KOPT-K1 (cell line): Measurements from ENCODE around the gene MAGI2.

Experiments used
- H3K27ac ChIP-seq: fragments of 200-600 bp; sonication (generic); 2 replicates; pipeline ENCODE4 v1.5.1; 2016; ENCODE audit warnings: antibody characterized with exemption, mild to moderate bottlenecking, low read depth, low read length; ENCODE audit not compliant: poor library complexity, severe bottlenecking
- H3K36me3 ChIP-seq: fragments of 200-600 bp; sonication (generic); 2 replicates; pipeline ENCODE4 v1.5.1; 2017; ENCODE audit warnings: antibody characterized with exemption, mild to moderate bottlenecking, low read length, moderate library complexity; ENCODE audit not compliant: insufficient read depth
- H3K9me3 ChIP-seq: fragments of 200-600 bp; sonication (generic); 2 replicates; pipeline ENCODE4 v1.5.1; 2017; ENCODE audit warnings: antibody characterized with exemption, low read length, mild to moderate bottlenecking; ENCODE audit not compliant: insufficient read depth, poor library complexity, severe bottlenecking

The MAGI2 gene

DNA sequence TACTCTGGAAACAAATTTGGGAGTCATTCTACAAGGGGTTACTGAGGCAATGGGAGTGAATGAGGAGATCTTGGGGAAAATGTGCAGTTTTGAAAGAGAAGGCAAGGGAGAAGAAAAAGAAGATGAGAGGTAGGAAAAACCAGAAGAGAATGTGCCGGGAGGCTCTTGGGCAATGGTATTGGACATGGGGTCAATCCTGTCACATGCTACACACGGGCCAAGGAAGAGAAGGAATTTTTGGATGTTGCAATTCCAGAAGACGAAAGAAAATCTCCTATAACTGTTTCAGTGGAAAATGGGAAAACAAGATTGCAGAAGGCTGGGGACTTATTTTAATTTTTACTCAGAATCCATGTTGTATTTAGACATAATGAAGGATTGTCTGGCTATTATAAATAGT lies 1039.9 kb downstream of the MAGI2 start:
- Histone ChIP-seq H3K36me3 (no peaks in the 10 kb centered on the region), H3K27ac (no peak overlapping the region), H3K9me3 (no peaks in the 10 kb centered on the region)

DNA sequence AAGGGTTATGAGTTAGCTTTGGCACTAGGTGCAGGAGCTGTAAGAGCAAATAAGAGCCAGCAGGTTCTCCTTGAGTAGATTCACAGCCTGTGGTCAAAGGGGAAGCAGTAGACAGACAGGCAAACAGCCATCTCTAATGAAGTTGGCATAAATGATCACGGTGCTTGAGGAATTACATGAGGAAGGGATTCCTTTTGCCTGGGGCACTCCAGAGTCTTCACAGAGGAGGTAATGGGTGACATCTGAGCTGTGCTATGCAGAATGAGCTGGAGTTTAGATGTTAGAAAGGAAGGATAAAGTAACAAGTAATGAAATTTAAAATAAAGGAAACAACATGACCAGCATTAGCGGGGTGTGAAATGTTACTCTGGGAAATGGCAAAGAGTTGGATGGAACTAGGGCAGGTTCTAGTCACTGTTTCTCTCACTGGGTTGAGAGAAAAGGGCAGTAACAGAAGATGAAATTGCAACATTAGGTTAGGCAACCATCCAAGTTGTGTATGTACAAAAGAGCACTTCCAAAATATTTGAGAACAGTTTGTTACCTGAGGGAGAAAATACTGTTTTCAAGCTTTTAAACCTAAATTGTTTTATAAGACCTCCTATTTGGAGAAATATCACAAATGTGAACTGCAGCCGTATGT lies 1041.1 kb downstream of the MAGI2 start:
- no peaks in the 10 kb centered on the region for H3K9me3 ChIP-seq
- H3K36me3 ChIP-seq: no peaks in the 10 kb centered on the region
- H3K27ac ChIP-seq: no peak overlapping the region

DNA sequence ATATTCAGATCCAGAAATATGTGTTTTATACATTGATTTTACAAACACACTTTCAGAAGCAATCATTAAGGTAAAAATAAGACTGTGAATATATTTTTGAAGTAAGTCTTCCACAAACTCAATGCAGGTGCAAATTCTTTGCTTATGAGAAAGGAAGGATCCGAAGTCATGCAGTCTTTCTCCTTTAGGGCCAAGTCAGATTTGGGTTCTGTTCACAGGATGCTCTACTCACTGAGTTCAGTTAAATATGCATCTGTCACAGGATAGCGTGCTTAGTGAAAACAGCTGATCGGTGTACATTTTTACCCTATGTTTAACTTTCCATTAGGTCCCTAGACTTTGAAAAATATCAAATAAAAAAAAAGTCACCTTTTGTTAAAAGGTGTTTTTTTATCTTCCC lies 1046.4 kb downstream of the MAGI2 start:
- Histone ChIP-seq H3K27ac (no peak overlapping the region), H3K36me3 (no peaks in the 10 kb centered on the region), H3K9me3 (no peaks in the 10 kb centered on the region)

DNA sequence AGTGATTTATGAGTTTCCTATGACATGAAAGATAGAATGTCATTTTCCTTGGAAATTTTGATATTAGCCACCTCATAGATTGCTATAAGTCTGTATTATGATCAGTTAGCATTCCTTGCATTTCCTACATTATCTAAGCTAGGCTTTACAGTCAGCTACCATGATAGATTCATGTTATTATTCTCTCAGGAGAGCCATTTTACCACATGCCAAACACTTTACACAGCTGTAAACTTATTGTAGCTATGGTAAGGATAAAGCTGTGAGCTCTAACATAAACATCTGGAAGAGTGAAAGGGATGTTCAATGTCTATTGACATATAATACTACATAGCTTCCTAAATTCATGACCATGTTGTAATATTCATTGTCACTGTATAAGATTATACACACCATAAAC lies 1046.9 kb downstream of the MAGI2 start:
- no peak overlapping the region for H3K27ac ChIP-seq
- no peaks in the 10 kb centered on the region for H3K36me3 ChIP-seq
- H3K9me3 ChIP-seq: no peaks in the 10 kb centered on the region

DNA sequence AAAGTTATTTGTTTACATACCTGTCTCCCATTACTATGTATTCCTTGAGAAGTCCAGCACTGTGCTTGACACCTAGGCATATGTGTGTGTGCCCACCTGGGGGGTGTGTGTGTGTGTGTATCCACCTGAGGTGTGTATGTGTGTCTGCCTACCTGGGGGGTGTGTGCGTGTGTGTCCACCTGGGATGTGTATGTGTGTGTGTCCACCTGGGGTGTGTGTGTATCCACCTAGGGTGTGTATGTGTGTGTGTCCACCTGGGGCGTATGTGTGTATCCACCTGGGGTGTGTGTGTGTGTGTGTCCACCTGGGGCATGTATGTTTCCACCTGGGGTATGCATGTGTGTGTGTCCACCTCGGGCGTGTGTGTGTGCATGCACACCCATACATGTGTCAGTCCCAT lies 1051.4 kb downstream of the MAGI2 start:
- Histone ChIP-seq H3K36me3 (no peaks in the 10 kb centered on the region), H3K27ac (no peak overlapping the region), H3K9me3 (no peaks in the 10 kb centered on the region)

DNA sequence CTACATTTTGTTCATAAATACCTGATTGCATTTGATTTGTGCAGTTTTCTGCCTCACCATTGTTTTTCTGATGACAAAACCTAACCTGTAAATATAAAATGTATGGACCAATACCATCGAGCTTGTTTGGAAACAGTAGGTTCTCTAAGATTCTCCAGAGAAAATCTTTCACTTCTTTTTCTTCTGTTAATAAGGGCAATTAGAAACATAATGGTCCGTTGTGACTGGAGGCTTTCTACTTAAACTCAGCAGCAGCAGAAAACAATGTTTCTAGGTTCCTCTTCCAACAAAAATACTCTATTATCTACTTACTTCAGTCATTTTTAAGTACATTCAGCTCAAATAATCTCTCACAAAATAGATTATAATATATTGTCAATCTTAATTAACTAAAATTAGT lies 1053.4 kb downstream of the MAGI2 start:
- no peak overlapping the region for H3K27ac ChIP-seq
- no peaks in the 10 kb centered on the region for H3K9me3 ChIP-seq
- H3K36me3 ChIP-seq: no peaks in the 10 kb centered on the region

DNA sequence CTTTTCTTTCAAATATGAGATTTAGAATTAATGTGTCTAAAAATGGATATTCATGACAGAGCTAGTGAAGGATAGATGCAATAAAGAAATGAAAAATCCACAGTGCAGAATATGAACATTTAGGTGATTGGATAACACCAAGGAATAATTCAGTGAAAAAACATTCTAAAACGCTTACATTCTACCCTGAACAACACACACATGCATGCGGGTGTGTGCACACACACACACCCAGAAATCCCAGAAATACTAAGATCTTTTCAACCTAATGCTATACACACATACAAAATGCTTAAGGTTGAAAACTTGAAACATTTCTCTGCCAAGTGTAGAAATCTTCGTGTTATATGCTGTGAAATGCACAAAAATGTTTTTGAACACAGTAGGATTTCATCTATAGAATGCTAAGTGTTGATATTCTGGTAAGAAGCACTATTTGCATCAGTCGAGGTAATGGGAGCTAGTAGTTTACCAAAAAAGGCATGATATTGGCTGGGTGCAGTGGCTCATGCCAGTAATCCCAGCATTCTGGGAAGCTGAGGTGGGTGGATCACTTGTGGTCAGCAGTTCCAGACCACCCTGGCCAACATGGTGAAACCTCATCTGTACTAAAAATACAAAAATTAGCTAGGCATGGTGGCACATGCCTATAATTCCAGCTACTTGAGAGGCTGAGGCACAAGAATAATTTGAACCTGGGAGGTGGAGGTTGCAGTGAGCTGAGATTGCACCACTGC lies 1054.3 kb downstream of the MAGI2 start:
- Histone ChIP-seq H3K9me3 (no peaks in the 10 kb centered on the region), H3K27ac (no peak overlapping the region), H3K36me3 (no peaks in the 10 kb centered on the region)

DNA sequence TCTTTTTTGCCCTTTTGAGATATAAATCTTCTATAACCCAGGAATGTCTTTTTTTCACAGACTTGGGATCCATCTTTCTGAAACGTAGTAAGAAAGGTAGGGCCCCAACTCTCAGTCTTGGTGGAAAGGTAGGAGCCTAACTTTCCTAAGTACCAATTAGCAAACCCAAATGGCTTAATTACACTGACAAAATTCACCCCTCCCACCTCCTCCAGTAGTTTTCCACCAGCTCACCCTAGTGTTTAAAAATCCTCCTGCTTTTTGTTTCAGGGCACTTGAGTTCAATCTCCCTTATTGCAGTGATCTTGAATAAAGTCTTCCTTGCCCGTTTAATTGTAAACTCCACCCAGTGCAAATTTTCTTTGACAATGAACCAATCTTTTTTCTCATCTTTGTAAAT lies 1054.9 kb downstream of the MAGI2 start:
- no peaks in the 10 kb centered on the region for H3K36me3 ChIP-seq
- H3K9me3 ChIP-seq: no peaks in the 10 kb centered on the region
- H3K27ac ChIP-seq: no peak overlapping the region

DNA sequence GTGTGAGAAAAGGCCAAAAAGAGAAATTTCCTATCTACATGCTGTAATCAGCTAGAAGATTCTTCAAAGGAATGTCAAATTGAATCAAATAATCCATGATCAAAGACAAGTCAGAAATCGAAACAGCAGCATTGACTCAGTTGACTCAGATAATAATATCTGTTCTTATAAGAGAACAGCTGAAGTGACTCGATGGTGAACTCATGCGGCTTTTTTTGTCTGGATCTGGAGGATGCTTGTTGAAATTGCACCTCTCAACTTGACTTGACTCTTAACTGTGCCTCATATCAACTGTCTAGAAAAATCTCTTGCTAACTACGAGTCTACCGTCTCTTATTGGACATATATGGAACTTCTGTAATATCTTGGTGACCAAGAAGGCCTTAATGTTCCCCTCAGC lies 1055.4 kb downstream of the MAGI2 start:
- Histone ChIP-seq H3K36me3 (no peaks in the 10 kb centered on the region), H3K27ac (no peak overlapping the region), H3K9me3 (no peaks in the 10 kb centered on the region)

DNA sequence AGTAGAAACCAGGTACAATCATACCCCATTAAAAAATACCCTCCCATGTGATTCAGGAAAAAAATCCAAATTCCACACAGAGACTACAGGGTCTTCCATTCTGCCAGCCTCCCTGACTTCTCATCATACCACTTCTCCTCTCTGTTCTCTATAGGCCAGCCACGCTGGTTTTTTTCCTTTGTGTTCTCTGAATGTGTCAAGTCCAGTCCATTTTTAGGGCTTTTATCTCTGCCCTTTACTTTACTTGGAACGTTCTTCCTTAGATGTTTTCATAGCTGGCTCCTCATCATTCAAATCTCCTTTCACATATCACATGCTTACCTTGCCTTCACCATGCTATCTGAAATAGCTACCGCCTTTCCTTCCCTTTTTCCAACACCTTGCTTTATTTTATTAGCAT lies 1057.3 kb downstream of the MAGI2 start:
- H3K27ac ChIP-seq: no peak overlapping the region
- H3K9me3 ChIP-seq: no peaks in the 10 kb centered on the region
- no peaks in the 10 kb centered on the region for H3K36me3 ChIP-seq

DNA sequence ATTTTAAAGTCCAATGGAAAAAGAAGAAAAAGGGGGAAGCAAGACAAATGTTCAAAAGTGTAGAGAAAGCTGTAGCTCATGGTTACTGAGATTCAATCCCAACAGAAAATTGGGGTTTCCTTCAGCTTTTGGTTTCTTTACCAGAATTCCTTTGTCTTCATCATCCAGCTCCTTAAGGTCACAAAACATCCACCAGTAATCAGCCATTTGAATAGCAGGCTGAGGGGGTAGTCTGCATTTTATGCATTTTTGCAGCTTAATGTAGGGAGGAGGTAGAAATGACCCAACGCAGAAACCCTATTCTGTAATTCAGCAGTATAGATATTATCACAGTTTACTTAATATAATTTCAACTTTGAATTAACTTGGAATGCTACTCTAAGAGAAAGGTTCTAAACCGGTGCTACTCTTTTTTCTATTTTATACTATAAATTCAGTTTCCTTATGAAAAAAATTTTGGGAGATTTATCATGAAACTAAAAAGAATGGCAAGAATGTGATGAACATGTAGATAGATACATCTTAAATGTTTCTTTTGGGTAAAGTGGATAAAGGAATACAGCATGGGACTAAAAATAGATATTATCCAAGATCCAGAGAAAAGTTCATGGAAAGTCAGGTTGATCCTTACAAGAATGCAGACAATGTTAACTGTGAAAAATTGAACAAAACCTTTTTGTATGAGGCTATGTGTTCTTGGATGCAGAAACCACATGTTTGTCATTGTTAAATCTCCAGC lies 1058.0 kb downstream of the MAGI2 start:
- no peak overlapping the region for H3K27ac ChIP-seq
- H3K9me3 ChIP-seq: no peaks in the 10 kb centered on the region
- H3K36me3 ChIP-seq: no peaks in the 10 kb centered on the region

DNA sequence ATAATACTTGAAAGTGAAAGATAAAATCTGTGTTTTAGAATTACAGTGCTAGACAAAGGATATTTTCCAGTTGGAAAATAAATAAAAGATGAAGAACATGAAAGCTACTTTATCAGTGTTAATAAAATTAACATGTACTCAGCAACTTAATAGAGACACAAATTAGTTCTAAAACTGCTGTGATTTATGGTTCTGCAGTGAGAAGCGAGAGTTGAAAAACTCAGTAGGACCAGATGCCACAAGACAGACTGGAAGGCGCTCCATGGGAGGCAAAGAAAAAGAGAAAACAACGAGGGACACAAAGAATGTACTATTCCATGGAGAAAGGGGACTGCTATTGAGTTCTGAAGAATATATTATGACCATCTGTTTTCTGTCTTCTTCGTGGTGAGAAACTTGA lies 1064.4 kb downstream of the MAGI2 start:
- H3K36me3 ChIP-seq: no peaks in the 10 kb centered on the region
- no peak overlapping the region for H3K27ac ChIP-seq
- no peaks in the 10 kb centered on the region for H3K9me3 ChIP-seq

DNA sequence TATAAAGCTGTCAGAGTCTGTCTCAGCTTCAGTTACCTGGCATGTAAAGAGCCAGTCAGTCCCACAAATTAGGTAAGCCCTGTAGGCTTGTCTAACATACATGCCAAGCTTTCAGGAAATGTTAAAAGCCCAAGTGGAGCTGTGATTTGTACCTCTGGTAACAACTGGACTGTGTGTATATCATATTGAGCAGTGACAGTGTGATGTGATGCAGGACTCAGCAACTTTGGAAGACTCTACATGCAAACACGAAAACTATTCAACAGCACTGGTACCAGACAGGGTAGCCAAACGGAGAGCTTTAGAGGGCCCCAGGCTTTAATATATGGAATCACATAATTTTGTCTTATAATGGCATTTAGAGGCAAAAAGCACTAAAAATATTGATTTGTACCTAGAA lies 1066.9 kb downstream of the MAGI2 start:
- H3K9me3 ChIP-seq: no peaks in the 10 kb centered on the region
- H3K36me3 ChIP-seq: no peaks in the 10 kb centered on the region
- H3K27ac ChIP-seq: no peak overlapping the region

DNA sequence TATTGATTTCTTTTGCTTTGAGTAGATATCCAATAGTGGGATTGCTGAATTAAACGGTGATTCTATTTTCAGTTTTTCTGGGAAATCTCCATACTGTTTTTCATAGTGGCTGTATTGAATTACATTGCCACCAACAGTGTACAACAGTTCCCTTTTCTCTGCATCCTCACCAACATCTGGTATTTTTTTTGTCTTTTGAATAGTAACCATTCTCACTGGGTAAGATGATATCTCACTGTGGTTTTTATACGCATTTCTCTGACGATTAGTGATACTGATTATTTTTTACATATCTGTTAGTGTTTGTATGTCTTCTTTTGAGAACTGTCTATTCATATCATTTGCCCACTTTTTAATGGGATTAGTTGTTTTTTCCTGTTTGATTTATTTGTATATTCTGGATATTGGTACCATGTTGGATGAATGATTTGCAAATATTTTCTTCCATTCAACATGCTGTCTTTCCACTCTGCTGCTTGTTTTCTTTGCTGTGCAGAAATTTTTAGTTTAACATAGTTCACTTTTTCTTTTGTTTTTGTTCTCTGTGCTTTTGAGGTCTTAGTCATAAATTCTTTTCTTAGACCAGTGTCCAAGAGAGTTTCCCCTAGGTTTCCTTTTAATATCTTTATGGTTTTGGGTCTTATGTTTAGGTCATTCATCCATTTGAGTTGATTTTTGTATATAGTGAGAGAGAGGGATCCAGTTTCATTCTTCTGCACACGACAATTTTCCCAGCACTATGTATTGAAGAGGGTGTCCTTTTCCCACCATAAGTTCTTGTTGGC lies 1070.2 kb downstream of the MAGI2 start:
- no peaks in the 10 kb centered on the region for H3K9me3 ChIP-seq
- H3K27ac ChIP-seq: no peak overlapping the region
- no peaks in the 10 kb centered on the region for H3K36me3 ChIP-seq

DNA sequence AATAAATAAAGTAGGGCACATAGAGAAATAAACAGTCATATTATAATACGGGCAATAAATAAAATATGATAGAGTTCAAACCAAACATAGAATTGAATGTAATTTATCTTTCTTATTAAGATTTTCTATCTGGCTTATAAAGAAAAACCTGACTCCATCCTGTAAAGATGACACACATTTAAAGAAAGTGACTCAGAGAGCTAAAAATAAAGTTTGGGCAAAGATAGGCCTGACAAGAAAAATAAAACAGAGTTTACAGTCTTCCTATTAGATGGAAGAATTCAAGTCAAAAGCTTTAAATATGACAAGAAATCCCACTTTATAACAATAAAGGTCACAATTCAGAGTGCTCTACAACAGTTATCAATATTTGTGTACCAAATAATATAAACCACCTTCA lies 1074.3 kb downstream of the MAGI2 start:
- H3K9me3 ChIP-seq: no peaks in the 10 kb centered on the region
- no peak overlapping the region for H3K27ac ChIP-seq
- no peaks in the 10 kb centered on the region for H3K36me3 ChIP-seq
